Erythroblast (primary cell): ENCODE results near the gene LRRIQ4.

Source experiments
- GATA1 ChIP-seq: IDR thresholded peaks from 2 replicates; pipeline ENCODE4 v1.6.1; 2011; ENCODE audit warnings: low read depth, mild to moderate bottlenecking, control low read depth, low read length, moderate library complexity
- POLR2A ChIP-seq: IDR thresholded peaks from 2 replicates; pipeline ENCODE4 v1.6.1; 2011; ENCODE audit warnings: mild to moderate bottlenecking, low read length

DNA sequence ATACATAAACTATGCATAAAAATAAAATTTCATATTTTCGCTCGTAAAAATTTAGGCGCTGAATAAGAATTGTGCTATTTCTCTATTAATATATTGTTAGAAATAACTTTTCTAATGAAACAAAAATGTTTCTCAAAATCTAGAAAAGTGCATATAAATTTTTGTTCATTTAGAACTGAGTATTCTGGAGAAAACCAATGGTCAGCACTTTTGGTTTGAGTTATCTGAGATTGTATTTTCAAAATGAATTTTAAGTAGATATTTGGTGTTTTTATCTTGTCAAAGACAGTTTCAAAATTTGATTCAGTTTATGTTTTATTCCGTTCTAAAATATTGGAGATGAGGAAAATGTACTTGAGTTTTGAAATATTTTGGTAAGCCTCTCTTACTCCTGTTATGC lies 25.6 kb upstream of the LRRIQ4 start:
- TF ChIP-seq POLR2A (no peak), GATA1 (no peak)
